PC-9 (cell line): ENCODE data around the gene ARX. TPM values are rescaled to one million over a fixed set of nuclear protein-coding genes. Genes with fewer than 3 reads are reported as not detected.

Source experiments
- BruUV-seq: library from RNA; stranded (reverse); fragments of 400-500 nt; replicated peaks from 2 replicates; lab custom pipeline; 2021; lab: Mats Ljungman, UMichigan
- CTCF ChIA-PET: fragments of 300-600 bp; sonication (Branson Sonifier 250); formaldehyde crosslinking; loops from one replicate; lab custom pipeline; 2022; ENCODE audit warnings: antibody characterized with exemption; lab: Charles Lee
- POLR2A ChIA-PET: fragments of 300-600 bp; sonication (Branson Sonifier 250); formaldehyde crosslinking; loops from one replicate; lab custom pipeline; 2022; ENCODE audit warnings: antibody characterized with exemption; ENCODE audit not compliant: unreplicated experiment; lab: Charles Lee
- DNase-seq, 2 experiments: peaks; one replicate each; pipeline versions ENCODE4 v3.0.0 to v3.0.0-alpha.2; 2015 to 2022; ENCODE audit warnings: mixed read lengths in 1 of 2
- H2AFZ ChIP-seq: fragments of 200-600 bp; sonication (generic); 2 replicates; pipeline ENCODE4 v1.8.1; 2017; ENCODE audit warnings: antibody characterized with exemption
- H3F3A ChIP-seq: fragments of 200-600 bp; sonication (generic); 2 replicates; pipeline ENCODE4 v1.8.1; 2017; ENCODE audit warnings: antibody characterized with exemption, mild to moderate bottlenecking, low read depth; ENCODE audit not compliant: insufficient read depth
- H3K27ac ChIP-seq: fragments of 200-600 bp; sonication (generic); 2 replicates; pipeline ENCODE4 v1.6.1; 2016; ENCODE audit warnings: mixed run types
- H3K27me3 ChIP-seq: fragments of 200-600 bp; sonication (generic); 2 replicates; pipeline ENCODE4 v1.6.1; 2016; ENCODE audit warnings: low read depth, mixed run types; ENCODE audit not compliant: insufficient read depth
- H3K36me3 ChIP-seq: fragments of 200-600 bp; sonication (generic); 2 replicates; pipeline ENCODE4 v1.6.1; 2016; ENCODE audit warnings: low read depth, mixed run types
- H3K4me1 ChIP-seq: fragments of 200-600 bp; sonication (generic); replicated peaks from 2 replicates; pipeline ENCODE4 v1.6.1; 2016; ENCODE audit warnings: mixed run types; ENCODE audit not compliant: insufficient read depth
- H3K4me2 ChIP-seq: fragments of 200-600 bp; sonication (generic); 2 replicates; pipeline ENCODE4 v1.6.1; 2017; ENCODE audit warnings: mixed run types
- H3K4me3 ChIP-seq: fragments of 200-600 bp; sonication (generic); 2 replicates; pipeline ENCODE4 v1.6.1; 2016; ENCODE audit warnings: mixed run types
- H3K79me2 ChIP-seq: fragments of 200-600 bp; sonication (generic); 2 replicates; pipeline ENCODE4 v1.6.1; 2017; ENCODE audit warnings: low read depth, mixed run types
- H3K9me2 ChIP-seq: fragments of 200-600 bp; sonication (generic); 2 replicates; pipeline ENCODE4 v1.8.1; 2017; ENCODE audit warnings: mild to moderate bottlenecking; ENCODE audit not compliant: insufficient read depth
- H3K9me3 ChIP-seq: fragments of 200-600 bp; sonication (generic); 2 replicates; pipeline ENCODE4 v1.8.1; 2016; ENCODE audit warnings: low read depth; ENCODE audit not compliant: insufficient read depth
- H4K20me1 ChIP-seq: fragments of 200-600 bp; sonication (generic); 2 replicates; pipeline ENCODE4 v1.8.1; 2017; ENCODE audit not compliant: insufficient read depth
- EZH2 ChIP-seq: fragments of 200-600 bp; sonication (generic); IDR thresholded peaks from 2 replicates; pipeline ENCODE4 v1.8.0; 2017; ENCODE audit warnings: antibody characterized with exemption, low read depth
- intact Hi-C: fragments of 100-400 bp; cut with micrococcal nuclease; formaldehyde crosslinking; loops from one replicate; pipeline ENCODE4 v1.10.0; 2022; ENCODE audit not compliant: unreplicated experiment
- total RNA-seq: library from RNA; stranded (reverse); gene quantifications from 2 replicates; pipeline ENCODE4 v1.2.3, GENCODE V29; 2021
- TF ChIP-seq, protein P1 (sequence below): fragments of 200-600 bp; sonication (generic); conservative IDR thresholded peaks from 2 replicates; pipeline ENCODE4 v1.6.1; 2017; ENCODE audit warnings: mixed run types, antibody characterized with exemption, mild to moderate bottlenecking, moderate library complexity

Gene ARX
- total RNA-seq, 1 experiment from 2014 or later: not detected

DNA sequence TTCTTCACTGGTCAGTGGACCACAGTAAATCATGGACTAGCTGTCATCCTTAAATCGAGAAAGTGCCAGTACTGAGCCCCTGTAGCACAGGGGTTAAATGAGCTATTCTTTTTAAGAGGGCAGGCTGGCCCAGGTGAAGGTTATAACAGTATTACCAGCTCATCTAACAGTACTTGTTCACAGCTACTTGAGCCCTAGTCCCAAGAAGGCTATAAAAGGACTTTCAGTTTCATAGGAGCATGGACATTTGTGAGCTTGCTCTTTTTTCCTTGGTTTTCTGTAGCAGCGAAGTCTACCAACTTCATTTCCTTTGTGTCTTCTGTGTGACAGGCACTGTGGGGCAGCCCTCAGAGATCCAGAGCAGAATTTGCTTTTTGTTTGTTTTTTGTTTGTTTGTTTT, 61.0 kb downstream of the ARX start:
- no peak for TF ChIP-seq EZH2
- TF ChIP-seq, protein P1, sequence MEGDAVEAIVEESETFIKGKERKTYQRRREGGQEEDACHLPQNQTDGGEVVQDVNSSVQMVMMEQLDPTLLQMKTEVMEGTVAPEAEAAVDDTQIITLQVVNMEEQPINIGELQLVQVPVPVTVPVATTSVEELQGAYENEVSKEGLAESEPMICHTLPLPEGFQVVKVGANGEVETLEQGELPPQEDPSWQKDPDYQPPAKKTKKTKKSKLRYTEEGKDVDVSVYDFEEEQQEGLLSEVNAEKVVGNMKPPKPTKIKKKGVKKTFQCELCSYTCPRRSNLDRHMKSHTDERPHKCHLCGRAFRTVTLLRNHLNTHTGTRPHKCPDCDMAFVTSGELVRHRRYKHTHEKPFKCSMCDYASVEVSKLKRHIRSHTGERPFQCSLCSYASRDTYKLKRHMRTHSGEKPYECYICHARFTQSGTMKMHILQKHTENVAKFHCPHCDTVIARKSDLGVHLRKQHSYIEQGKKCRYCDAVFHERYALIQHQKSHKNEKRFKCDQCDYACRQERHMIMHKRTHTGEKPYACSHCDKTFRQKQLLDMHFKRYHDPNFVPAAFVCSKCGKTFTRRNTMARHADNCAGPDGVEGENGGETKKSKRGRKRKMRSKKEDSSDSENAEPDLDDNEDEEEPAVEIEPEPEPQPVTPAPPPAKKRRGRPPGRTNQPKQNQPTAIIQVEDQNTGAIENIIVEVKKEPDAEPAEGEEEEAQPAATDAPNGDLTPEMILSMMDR: no peak
- Histone ChIP-seq H3K79me2 (no peaks in the 10 kb centered on the region), H3K27ac (no peak overlapping the region), H3K9me2 (no peaks in the 10 kb centered on the region), H3K4me3 (no peak overlapping the region), H4K20me1 (no peaks in the 10 kb centered on the region), H3K4me2 (no peak overlapping the region), H2AFZ (no peak overlapping the region), H3K27me3 (no peaks in the 10 kb centered on the region), H3F3A (no peaks in the 10 kb centered on the region), H3K36me3 (no peaks in the 10 kb centered on the region), H3K9me3 (no peaks in the 10 kb centered on the region), H3K4me1 (no peaks in the 10 kb centered on the region; the same call in 1 of the 2 replicates)
- intact Hi-C loops: no loop called here
- DNase-seq: no peak
- ChIA-PET CTCF (no interaction called here), POLR2A (no interaction called here)
- BruUV-seq: no TSS peak
